Right atrium auricular region (tissue), 2 donors: ENCODE measurements around the gene FSIP1. TPM values are rescaled to one million over a fixed set of nuclear protein-coding genes. Genes with fewer than 3 reads are reported as not detected.

Experiments
- DNase-seq: peaks from one replicate; pipeline ENCODE4 v3.0.0-alpha.2; 2019; ENCODE audit warnings: low spot score
- H3K27ac ChIP-seq, 2 donors: fragments of 200-600 bp; sonication (generic); 1 replicate in 1 of 2; 2 replicates in 1 of 2; pipeline ENCODE4 v1.5.1; 2016 to 2019
- H3K27me3 ChIP-seq, 2 donors: fragments of 200-600 bp; sonication (generic); one replicate each; pipeline versions ENCODE4 v1.5.1 to v1.6.0; 2017 to 2019
- H3K36me3 ChIP-seq: fragments of 200-600 bp; sonication (generic); one replicate; pipeline ENCODE4 v1.5.1; 2016
- H3K4me1 ChIP-seq, 2 donors: fragments of 200-600 bp; sonication (generic); one replicate each; pipeline versions ENCODE4 v1.5.1 to v1.6.0; 2017 to 2019
- H3K4me3 ChIP-seq, 2 donors: fragments of 200-600 bp; sonication (generic); 1 replicate in 1 of 2; 2 replicates in 1 of 2; pipeline ENCODE4 v1.5.1; 2017 to 2019; ENCODE audit warnings: mild to moderate bottlenecking in 1 of 2, moderate library complexity in 1 of 2
- H3K9me3 ChIP-seq, 2 donors: fragments of 200-600 bp; sonication (generic); one replicate each; pipeline ENCODE4 v1.5.1; 2019
- total RNA-seq, 2 donors: library from RNA; depleted of rRNA; stranded (reverse); fragments of >200 nt; gene quantifications; one replicate each; pipeline ENCODE4 v1.1.0, GENCODE V29; 2016
- TF ChIP-seq, protein P1 (sequence below), 2 donors: fragments of 200-600 bp; sonication (generic); IDR thresholded peaks; one replicate each; pipeline ENCODE4 v1.5.1; 2019; ENCODE audit warnings: antibody characterized with exemption in 2 of 2

The FSIP1 gene
- total RNA-seq: under 1 TPM in 1 of 2 donors, not detected in 1; 0.24 TPM

DNA sequence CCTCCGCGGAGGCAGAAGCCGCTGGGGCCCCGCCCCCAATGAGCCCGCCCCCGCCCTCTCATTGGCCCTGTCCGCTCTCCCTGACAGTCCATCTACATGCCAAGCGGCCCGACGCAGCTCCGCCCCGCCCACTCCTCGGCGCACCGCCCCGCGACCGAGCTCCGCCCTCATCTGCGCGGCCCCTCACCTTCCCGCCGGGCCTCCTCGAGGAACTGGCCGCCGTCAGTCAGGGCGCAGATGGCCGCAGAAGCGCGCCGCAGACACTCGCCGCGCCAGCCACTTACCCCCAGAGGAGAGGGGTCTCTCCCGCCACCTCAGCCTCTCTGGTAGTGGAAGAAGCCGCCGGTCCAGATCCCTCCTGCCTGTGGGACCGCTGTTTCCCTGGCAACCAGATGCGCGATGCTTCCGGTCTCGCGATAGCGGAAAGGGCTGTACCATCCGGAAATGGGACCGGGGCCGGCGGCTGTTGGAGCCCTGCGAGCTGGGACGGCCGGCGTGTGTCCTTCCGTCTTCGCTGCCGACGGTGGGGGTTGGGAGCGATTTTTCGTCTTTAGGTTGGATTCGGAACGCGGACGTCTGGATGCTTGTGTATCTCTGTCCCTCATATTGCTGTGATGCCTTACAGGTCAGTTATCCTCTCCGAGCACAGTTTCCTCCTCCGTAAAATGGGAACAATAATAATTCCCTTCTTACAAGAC is at the start of gene FSIP1:
TSS of gene FSIP1 (minus strand) at position 401 of the 698 bp plus-strand sequence. CDS start 6,317 bp downstream, outside the sequence.
- H3K27ac ChIP-seq: peak within 1 kb of the TSS; percentile 80 to 83
- no peaks in the 10 kb centered on the region for H3K36me3 ChIP-seq
- H3K27me3 ChIP-seq: no peaks in the 10 kb centered on the region
- H3K4me3 ChIP-seq: peak within 1 kb of the TSS; percentile 74 to 76
- H3K4me1 ChIP-seq: peaks cover 0 to 20% of the 10 kb centered on the region in 2 donors
- DNase-seq: peak; percentile 96
- TF ChIP-seq, protein P1, sequence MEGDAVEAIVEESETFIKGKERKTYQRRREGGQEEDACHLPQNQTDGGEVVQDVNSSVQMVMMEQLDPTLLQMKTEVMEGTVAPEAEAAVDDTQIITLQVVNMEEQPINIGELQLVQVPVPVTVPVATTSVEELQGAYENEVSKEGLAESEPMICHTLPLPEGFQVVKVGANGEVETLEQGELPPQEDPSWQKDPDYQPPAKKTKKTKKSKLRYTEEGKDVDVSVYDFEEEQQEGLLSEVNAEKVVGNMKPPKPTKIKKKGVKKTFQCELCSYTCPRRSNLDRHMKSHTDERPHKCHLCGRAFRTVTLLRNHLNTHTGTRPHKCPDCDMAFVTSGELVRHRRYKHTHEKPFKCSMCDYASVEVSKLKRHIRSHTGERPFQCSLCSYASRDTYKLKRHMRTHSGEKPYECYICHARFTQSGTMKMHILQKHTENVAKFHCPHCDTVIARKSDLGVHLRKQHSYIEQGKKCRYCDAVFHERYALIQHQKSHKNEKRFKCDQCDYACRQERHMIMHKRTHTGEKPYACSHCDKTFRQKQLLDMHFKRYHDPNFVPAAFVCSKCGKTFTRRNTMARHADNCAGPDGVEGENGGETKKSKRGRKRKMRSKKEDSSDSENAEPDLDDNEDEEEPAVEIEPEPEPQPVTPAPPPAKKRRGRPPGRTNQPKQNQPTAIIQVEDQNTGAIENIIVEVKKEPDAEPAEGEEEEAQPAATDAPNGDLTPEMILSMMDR (IDR thresholded peaks at IDR 0.05): no peak
- H3K9me3 ChIP-seq: no peaks in the 10 kb centered on the region

DNA sequence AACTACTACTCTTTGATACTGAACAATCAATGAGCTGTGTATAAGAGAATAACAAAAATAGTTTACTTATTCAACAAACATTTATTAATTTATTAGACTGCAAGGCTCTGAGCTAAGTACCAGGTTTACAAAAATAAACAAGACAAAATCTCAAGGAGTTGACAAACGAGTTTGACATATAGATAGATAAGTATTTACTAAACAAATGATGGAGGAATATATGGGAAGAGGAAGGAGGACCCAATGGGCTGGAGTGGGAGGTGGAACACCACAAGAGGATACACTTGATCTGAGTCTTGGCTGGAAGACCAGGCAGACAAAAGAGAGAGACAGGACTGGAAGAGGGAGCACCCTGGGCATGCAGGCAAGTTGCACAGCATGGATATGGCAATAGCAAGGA is 47.5 kb upstream of the FSIP1 start:
- no peak overlapping the region for H3K27ac ChIP-seq
- no peak for DNase-seq
- no peaks in the 10 kb centered on the region for H3K4me1 ChIP-seq
- H3K9me3 ChIP-seq: no peaks in the 10 kb centered on the region
- no peak overlapping the region for H3K4me3 ChIP-seq
- TF ChIP-seq, protein P1 (IDR thresholded peaks at IDR 0.05): no peak
- H3K27me3 ChIP-seq: no peaks in the 10 kb centered on the region
- no peaks in the 10 kb centered on the region for H3K36me3 ChIP-seq

DNA sequence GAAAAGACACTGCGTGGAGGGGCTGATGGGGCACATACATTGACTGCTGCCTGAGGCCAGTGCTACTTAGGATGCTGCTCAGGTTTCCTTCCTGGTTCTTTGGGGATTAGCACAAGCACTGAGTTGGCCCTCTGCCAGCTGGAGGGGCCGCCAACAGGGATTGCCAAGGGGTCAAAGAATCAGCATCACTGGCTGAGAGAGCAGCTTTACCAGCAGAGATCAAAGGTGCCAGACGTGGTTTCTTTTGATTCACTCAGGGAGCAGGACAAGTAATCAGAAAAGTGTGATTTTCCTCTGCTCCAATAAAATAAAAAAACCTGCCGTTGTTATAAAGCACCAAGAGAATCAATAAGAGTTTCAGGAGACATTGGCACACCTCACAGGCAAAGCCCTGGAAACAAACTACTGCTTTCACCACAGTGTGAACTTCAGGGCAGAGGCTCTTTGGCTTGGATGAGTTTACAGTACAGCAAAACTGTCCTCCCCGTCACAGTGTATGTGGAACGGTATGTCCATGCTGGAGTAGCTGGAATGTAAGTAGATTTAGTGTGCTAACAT is 45.8 kb upstream of the FSIP1 start:
- no peaks in the 10 kb centered on the region for H3K36me3 ChIP-seq
- H3K4me1 ChIP-seq: no peaks in the 10 kb centered on the region
- TF ChIP-seq, protein P1 (IDR thresholded peaks at IDR 0.05): no peak
- no peak overlapping the region for H3K27ac ChIP-seq
- DNase-seq: no peak
- H3K4me3 ChIP-seq: no peak overlapping the region
- H3K9me3 ChIP-seq: no peaks in the 10 kb centered on the region
- no peaks in the 10 kb centered on the region for H3K27me3 ChIP-seq

DNA sequence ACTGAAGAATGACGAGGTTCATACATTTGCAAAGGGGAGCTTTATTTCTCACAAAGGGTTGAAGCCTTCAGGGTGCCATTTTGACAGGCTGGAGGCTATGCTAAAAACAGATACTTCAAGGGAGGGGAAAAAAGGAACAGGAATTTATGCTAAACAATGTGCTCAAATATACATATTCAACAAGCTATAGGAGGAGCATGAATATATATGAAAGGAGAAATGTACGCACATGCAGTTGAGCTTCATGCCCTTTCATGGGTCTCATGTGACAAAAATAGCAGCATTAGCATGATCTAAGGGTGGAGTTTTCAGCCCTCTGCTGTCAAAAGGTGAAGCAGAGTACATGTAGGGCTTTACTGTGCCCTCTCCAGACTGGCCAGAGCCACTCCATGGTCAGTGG is 44.3 kb upstream of the FSIP1 start:
- H3K27me3 ChIP-seq: no peaks in the 10 kb centered on the region
- no peak for DNase-seq
- H3K4me3 ChIP-seq: no peak overlapping the region
- no peaks in the 10 kb centered on the region for H3K36me3 ChIP-seq
- TF ChIP-seq, protein P1 (IDR thresholded peaks at IDR 0.05): no peak
- no peaks in the 10 kb centered on the region for H3K9me3 ChIP-seq
- no peaks in the 10 kb centered on the region for H3K4me1 ChIP-seq
- H3K27ac ChIP-seq: no peak overlapping the region

DNA sequence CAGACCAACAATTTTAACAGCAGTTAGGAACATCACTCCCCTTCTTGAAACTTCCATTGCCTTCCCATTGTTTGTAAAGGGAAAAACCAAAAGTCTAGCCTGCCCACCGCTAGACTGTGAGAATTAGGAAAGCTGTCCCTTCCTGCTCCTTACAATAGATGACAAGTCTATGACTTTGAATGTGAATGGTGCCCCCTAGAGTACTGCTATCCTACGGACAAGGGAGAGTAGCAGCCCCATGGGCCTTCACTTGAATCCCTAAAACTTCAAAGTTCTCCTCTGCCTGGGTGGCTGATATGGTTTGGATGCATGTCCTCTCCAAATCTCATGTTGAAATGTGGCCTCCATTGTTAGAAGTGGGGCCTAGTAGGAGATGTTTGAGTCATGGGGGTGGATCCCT is 41.0 kb upstream of the FSIP1 start:
- no peaks in the 10 kb centered on the region for H3K4me1 ChIP-seq
- no peaks in the 10 kb centered on the region for H3K36me3 ChIP-seq
- H3K9me3 ChIP-seq: no peaks in the 10 kb centered on the region
- no peak for DNase-seq
- TF ChIP-seq, protein P1 (IDR thresholded peaks at IDR 0.05): no peak
- no peak overlapping the region for H3K27ac ChIP-seq
- no peaks in the 10 kb centered on the region for H3K27me3 ChIP-seq
- H3K4me3 ChIP-seq: no peak overlapping the region
